ENCODE measurements around the gene SPAG16.

- TF ChIP-seq POLR2A (IDR thresholded peaks at IDR 0.05) (no peak), CTCF (IDR thresholded peaks at IDR 0.05) (no peak)
Observed at GRCh38 chr2:214051585-214051984, 767.3 kb downstream of the SPAG16 start.

Measured in testis (tissue), 2 donors.